Activated CD4-positive, alpha-beta T cell treated with anti-CD3 and anti-CD28 coated beads, Interleukin-2, amount 10 ng/mL, durations not matched to agents 24 days and 14 days (primary cell): Measurements from ENCODE around the gene APBA3. TPM values are rescaled to one million over a fixed set of nuclear protein-coding genes. Genes with fewer than 3 reads are reported as not detected.

ENCODE experiments used
- DNase-seq: peaks from one replicate; pipeline ENCODE4 v3.0.0; 2022
- H3K27ac Mint-ChIP-seq: one replicate; pipeline ENCODE4 v1.8.0; 2022; ENCODE audit warnings: mild to moderate bottlenecking, mixed read lengths
- H3K27me3 Mint-ChIP-seq: one replicate; pipeline ENCODE4 v1.8.0; 2022; ENCODE audit warnings: mixed read lengths
- H3K36me3 Mint-ChIP-seq: one replicate; pipeline ENCODE4 v1.8.0; 2022; ENCODE audit warnings: low read depth, mild to moderate bottlenecking, mixed read lengths
- H3K4me1 Mint-ChIP-seq: one replicate; pipeline ENCODE4 v1.8.0; 2021; ENCODE audit warnings: mixed read lengths
- H3K4me3 Mint-ChIP-seq: one replicate; pipeline ENCODE4 v1.8.0; 2022; ENCODE audit warnings: mild to moderate bottlenecking, moderate library complexity, mixed read lengths
- H3K9me3 Mint-ChIP-seq: one replicate; pipeline ENCODE4 v1.8.0; 2021; ENCODE audit warnings: mixed read lengths
- intact Hi-C: fragments of 100-400 bp; cut with micrococcal nuclease; formaldehyde crosslinking; loops from one replicate; pipeline ENCODE4 v1.15.1; 2023
- total RNA-seq: library from RNA; stranded (reverse); gene quantifications from 2 replicates; pipeline ENCODE4 v1.2.3, GENCODE V29; 2022

The APBA3 gene
- total RNA-seq, 1 donor from 2014 or later: 41.5 TPM

DNA sequence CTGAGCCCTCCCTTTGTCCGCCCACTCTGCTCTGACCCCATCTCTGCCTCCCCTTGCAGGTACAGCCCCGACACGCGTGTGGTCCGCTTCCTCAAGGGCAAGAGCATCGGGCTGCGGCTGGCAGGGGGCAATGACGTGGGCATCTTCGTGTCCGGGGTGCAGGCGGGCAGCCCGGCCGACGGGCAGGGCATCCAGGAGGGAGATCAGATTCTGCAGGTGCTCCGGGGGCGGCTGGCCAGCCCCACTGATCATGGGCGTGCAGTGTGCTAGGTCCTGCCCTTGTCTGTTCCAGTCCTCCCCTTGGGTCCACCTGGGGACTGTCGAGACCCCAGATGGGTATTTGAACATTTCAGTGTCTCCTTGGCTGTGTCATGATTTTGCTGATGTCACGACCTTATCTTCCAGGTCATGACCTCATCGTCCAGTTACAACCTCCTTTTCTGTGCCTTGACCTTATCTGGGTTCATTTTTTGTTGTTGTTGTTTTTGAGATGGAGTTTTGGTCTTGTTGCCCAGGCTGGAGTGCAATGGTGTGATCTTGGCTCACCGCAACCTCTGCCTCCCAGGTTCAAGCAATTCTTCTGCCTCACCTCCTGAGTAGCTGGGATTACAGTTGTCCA is 25.3 kb downstream of the APBA3 start:
- DNase-seq: no peak
- intact Hi-C loops: no loop called here
- H3K27ac Mint-ChIP-seq: no peak overlapping the region
- no peaks in the 10 kb centered on the region for H3K36me3 Mint-ChIP-seq
- H3K27me3 Mint-ChIP-seq: no peaks in the 10 kb centered on the region
- no peaks in the 10 kb centered on the region for H3K9me3 Mint-ChIP-seq
- no peak overlapping the region for H3K4me3 Mint-ChIP-seq
- H3K4me1 Mint-ChIP-seq: peaks cover 8% of the 10 kb centered on the region

DNA sequence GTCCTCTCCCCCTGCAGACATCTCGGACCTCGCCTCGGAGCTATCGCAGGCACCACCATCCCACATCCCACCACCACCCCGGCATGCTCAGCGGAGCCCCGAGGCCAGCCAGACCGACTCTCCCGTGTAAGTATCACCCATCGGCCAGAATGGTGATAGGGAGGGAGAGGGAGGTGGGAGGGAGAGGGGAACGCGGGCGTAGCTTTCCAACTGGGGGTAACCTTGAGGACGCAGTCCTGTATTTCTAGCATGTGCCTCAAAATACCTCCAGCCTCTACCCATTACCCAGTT is 27.2 kb downstream of the APBA3 start:
- Mint-ChIP-seq H3K27me3 (no peaks in the 10 kb centered on the region), H3K4me1 (peaks cover 3% of the 10 kb centered on the region), H3K9me3 (no peaks in the 10 kb centered on the region), H3K36me3 (no peaks in the 10 kb centered on the region), H3K27ac (no peak overlapping the region), H3K4me3 (no peak overlapping the region)
- DNase-seq: no peak
- intact Hi-C loops: no loop called here

DNA sequence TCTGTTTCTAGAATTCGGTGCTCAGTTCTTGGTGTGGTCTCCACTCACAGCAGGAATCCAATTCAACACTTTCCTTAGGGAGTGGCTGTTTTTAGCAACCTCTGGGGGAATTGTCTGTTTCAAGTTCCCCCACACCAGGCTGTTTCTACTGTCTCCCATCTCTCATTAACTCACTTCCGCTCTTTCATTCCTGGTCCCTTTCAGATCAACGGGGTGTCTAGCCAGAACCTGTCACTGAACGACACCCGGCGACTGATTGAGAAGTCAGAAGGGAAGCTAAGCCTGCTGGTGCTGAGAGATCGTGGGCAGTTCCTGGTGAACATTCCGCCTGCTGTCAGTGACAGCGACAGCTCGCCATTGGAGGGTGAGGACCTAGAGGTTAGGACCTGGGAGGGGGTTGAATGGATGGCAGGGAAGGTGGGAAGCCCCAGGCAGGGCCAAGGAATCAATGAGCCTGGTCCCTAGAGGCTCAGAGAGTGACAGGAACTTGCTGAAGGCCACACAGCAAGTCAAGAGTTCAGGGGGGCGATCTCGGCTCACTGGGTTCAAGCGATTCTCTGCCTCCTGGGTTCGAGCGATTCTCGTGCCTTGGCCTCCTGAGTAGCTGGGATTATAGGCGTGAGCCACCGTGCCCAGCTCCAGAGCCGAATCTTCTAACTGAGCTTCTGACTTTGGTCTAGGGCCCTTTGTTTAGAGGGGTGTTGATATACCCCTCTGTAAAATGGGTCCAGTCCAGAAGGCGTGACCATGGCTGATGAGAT is 27.8 kb downstream of the APBA3 start:
- intact Hi-C loops: no loop called here
- Mint-ChIP-seq H3K27ac (no peak overlapping the region), H3K4me3 (no peak overlapping the region), H3K27me3 (no peaks in the 10 kb centered on the region), H3K36me3 (no peaks in the 10 kb centered on the region), H3K4me1 (peaks cover 3% of the 10 kb centered on the region), H3K9me3 (no peaks in the 10 kb centered on the region)
- no peak for DNase-seq

DNA sequence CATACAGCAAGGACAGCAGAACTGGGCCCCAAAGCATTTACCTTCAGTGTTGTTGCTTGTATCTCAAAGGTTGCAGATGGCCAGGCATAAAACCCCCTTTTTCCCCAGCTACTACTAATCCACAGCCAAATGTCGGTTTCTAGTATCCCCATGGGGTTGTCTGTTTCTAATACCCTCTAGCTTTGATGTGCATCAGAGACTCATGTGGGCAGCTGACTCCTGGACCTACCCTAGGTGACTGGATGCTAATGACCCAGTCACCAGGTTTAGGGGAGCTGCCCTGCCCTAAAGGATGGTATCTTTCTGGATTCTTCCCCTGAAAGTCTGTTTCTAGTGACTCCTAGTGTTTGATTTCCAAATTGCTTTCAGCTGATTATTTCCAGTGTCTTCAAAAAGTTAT is 29.4 kb downstream of the APBA3 start:
- DNase-seq: no peak
- H3K27ac Mint-ChIP-seq: no peak overlapping the region
- intact Hi-C loops: no loop called here
- no peaks in the 10 kb centered on the region for H3K27me3 Mint-ChIP-seq
- H3K9me3 Mint-ChIP-seq: no peaks in the 10 kb centered on the region
- H3K36me3 Mint-ChIP-seq: no peaks in the 10 kb centered on the region
- no peaks in the 10 kb centered on the region for H3K4me1 Mint-ChIP-seq
- no peak overlapping the region for H3K4me3 Mint-ChIP-seq

DNA sequence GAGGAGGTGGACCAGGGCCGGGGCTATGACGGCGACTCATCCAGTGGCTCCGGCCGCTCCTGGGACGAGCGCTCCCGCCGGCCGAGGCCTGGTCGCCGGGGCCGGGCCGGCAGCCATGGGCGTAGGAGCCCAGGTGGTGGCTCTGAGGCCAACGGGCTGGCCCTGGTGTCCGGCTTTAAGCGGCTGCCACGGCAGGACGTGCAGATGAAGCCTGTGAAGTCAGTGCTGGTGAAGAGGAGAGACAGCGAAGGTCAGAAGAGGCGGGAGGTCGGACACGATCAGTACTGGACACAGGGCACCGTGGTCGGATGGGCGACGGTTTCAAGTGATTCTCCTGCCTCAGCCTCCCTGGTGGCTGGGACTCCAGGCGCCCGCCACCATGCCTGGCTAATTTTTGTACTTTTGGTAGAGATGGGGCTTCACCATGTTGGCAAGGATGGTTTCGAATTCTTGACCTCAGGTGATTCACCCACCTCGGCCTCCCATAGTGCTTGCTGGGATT is 31.0 kb downstream of the APBA3 start:
- intact Hi-C loops: no loop called here
- no peak overlapping the region for H3K27ac Mint-ChIP-seq
- H3K4me3 Mint-ChIP-seq: no peak overlapping the region
- no peaks in the 10 kb centered on the region for H3K4me1 Mint-ChIP-seq
- DNase-seq: no peak
- no peaks in the 10 kb centered on the region for H3K27me3 Mint-ChIP-seq
- H3K36me3 Mint-ChIP-seq: no peaks in the 10 kb centered on the region
- no peaks in the 10 kb centered on the region for H3K9me3 Mint-ChIP-seq

DNA sequence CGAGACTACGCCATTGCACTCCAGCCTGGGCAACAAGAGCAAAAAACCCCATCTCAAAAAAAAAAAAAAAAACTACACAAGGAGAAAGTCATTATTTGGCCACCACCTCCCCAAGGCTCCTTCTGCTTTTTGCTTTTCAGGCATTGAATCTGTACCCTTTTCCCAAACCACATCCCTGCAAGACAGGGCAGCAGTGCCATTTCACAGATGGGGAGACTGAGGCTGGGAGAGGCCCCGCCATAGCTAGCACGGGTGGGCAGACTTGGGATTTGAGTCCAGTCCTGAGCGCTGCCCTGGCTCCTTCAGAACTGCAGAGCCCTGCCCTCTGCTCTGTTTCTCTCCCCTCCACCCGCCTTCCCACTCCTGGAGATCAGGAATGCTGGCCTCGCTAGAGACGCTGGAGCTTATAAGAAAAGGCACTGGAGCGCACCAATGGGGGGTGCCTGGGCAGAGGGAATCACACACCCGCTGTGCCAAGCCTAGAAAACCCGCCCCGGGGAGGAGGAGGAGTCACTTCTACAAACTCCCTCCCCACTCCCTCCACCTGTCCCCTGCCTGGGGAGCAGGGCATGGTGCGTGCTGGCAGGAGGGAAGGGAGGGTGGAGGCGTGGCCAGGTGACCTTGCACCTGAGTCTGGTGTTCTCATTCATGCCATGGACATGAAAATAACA is 35.7 kb downstream of the APBA3 start:
- Mint-ChIP-seq H3K4me3 (no peak overlapping the region), H3K27me3 (peaks cover 26% of the 10 kb centered on the region), H3K36me3 (no peaks in the 10 kb centered on the region), H3K27ac (no peak overlapping the region), H3K4me1 (peaks cover 3% of the 10 kb centered on the region), H3K9me3 (no peaks in the 10 kb centered on the region)
- DNase-seq: no peak
- intact Hi-C loops: no loop called here

DNA sequence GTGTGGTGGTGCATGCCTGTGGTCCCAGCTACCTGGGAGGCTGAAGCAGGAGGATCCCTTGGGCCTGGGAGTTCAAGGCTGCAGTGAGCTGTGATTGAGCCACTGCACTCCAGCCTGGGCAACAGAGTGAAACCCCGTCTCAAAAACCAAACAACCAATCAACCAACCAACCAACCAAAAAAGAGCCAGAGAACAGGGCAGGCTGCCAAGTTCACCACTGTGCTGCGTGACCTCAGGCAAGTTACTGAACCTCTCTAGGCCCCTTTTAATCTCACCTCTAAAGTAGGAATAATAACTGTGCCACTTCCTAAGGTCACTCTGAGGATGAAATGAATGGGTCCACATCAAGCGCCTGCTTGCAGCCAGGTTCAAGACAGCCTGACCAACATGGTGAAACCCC is 36.4 kb downstream of the APBA3 start:
- peaks cover 3% of the 10 kb centered on the region for H3K4me1 Mint-ChIP-seq
- no peak overlapping the region for H3K27ac Mint-ChIP-seq
- H3K27me3 Mint-ChIP-seq: peaks cover 28% of the 10 kb centered on the region
- H3K9me3 Mint-ChIP-seq: no peaks in the 10 kb centered on the region
- no peaks in the 10 kb centered on the region for H3K36me3 Mint-ChIP-seq
- intact Hi-C loops: no loop called here
- DNase-seq: no peak
- no peak overlapping the region for H3K4me3 Mint-ChIP-seq

DNA sequence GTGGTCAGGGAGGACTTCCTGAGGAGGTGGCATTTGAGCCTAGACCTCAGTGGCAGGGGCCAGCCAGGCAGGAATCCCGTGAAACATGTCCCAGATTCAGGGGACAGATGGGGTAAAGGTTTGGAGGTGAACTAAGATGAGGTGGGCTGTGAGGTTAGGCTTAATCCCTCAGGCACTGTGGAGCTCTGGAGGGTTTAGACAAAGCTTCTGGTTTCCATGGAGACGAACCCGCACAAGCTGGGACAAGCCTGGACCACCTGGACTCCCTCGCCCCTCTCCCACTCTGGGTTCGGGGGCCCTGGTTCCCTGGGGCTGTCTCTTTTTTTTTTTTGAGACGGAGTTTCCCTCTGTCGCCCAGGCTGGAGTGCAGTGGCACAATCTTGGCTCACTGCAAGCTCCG is 37.6 kb downstream of the APBA3 start:
- intact Hi-C loops: loop anchor here (5.0 kb wide), 1 partner anchor 98 kb away; no protein-coding TSS in a partner anchor
- Mint-ChIP-seq H3K4me3 (no peak overlapping the region), H3K27me3 (peaks cover 32% of the 10 kb centered on the region), H3K9me3 (no peaks in the 10 kb centered on the region), H3K27ac (no peak overlapping the region), H3K4me1 (peaks cover 4% of the 10 kb centered on the region), H3K36me3 (no peaks in the 10 kb centered on the region)
- DNase-seq: no peak

DNA sequence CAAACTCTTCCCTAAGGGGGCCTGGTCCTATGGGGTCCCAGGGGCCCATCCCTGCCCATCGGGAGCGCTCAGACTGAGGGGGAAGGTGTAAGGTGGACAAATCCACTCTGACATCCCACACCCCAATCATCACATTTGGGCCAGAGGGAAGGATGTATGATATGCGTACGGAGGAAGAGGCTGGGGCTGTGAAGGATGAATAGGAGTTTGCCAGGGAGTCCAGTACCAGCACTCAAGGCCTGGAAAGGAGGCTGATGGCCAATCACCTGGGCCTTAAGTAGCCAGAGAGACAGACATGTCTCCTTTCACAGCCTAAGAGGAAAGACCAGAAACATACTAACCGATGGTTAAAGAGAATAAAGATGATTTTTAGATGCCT is 38.4 kb downstream of the APBA3 start:
- Mint-ChIP-seq H3K9me3 (no peaks in the 10 kb centered on the region), H3K27me3 (peaks cover 32% of the 10 kb centered on the region), H3K27ac (no peak overlapping the region), H3K36me3 (no peaks in the 10 kb centered on the region), H3K4me3 (no peak overlapping the region), H3K4me1 (peaks cover 4% of the 10 kb centered on the region)
- no peak for DNase-seq
- intact Hi-C loops: loop anchor here (5.0 kb wide), 1 partner anchor 99 kb away; no protein-coding TSS in a partner anchor

DNA sequence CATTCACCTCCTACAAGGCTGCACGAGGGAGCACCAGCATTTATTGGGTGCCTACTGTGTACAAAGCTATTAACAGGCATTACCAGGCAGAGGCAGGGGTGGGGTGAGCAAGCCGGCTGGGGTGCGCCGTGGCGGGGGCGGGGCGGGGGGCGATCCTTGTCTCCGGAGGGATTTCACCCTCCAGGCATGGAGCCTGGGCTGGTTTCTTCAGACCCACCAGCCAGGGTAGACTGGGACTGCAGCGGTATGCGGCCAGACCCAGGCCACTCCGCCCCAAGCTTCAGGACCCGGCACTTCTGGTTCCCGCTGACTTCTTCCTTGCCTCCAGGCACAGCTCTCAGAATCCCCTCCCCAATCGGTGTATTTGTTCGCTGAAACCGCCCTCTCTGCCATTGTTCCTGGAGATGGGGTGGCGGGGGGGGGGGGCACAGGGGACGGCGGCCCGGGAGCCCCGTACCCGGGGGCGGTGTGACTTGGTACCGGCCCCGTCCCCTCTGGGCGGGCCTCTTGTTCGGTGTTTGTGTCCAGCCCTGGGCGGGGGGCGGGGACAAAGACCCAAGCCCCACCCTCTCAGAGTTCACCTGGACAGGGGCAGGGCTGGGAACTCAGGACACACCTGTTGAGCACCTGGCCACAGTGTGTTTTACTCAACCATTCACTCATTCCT is 38.9 kb downstream of the APBA3 start:
- peaks cover 32% of the 10 kb centered on the region for H3K27me3 Mint-ChIP-seq
- intact Hi-C loops: loop anchor here (5.0 kb wide), 1 partner anchor 100 kb away; no protein-coding TSS in a partner anchor
- H3K4me1 Mint-ChIP-seq: peaks cover 4% of the 10 kb centered on the region
- no peak for DNase-seq
- peak overlapping the region; percentile 12 for H3K4me3 Mint-ChIP-seq
- no peak overlapping the region for H3K27ac Mint-ChIP-seq
- H3K36me3 Mint-ChIP-seq: no peaks in the 10 kb centered on the region
- no peaks in the 10 kb centered on the region for H3K9me3 Mint-ChIP-seq

DNA sequence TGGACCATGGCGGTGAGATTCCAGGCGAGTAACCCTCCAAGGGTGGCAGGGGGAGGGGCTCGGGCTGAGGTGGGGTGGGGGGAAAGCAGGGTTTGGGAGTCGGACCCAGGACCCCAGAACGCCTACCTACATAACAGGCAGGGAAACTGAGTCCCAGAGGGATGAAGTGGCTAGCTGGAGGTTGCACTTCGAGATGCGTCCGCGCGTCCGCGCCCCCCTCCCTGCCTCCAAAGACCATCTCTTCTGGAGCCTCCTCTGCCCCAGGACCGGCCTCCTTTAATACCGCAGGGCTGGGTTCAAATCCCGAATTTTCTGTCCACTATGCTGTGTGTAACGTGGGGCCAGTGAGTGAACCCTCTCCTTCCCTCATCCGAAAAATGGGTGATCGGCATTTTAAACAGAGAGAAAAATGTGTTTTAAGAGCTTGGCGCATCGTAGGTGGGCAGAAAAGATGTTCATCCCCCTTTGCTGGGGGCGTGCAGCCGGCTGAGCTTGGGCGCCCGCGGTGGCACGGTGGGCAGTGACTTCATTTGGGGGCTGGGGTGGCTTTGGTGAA is 39.5 kb downstream of the APBA3 start:
- H3K27me3 Mint-ChIP-seq: peaks cover 32% of the 10 kb centered on the region
- H3K27ac Mint-ChIP-seq: no peak overlapping the region
- intact Hi-C loops: loop anchor here (5.0 kb wide), 1 partner anchor 100 kb away; no protein-coding TSS in a partner anchor
- DNase-seq: no peak
- peaks cover 4% of the 10 kb centered on the region for H3K4me1 Mint-ChIP-seq
- no peaks in the 10 kb centered on the region for H3K9me3 Mint-ChIP-seq
- no peaks in the 10 kb centered on the region for H3K36me3 Mint-ChIP-seq
- peak overlapping the region; percentile 12 for H3K4me3 Mint-ChIP-seq

DNA sequence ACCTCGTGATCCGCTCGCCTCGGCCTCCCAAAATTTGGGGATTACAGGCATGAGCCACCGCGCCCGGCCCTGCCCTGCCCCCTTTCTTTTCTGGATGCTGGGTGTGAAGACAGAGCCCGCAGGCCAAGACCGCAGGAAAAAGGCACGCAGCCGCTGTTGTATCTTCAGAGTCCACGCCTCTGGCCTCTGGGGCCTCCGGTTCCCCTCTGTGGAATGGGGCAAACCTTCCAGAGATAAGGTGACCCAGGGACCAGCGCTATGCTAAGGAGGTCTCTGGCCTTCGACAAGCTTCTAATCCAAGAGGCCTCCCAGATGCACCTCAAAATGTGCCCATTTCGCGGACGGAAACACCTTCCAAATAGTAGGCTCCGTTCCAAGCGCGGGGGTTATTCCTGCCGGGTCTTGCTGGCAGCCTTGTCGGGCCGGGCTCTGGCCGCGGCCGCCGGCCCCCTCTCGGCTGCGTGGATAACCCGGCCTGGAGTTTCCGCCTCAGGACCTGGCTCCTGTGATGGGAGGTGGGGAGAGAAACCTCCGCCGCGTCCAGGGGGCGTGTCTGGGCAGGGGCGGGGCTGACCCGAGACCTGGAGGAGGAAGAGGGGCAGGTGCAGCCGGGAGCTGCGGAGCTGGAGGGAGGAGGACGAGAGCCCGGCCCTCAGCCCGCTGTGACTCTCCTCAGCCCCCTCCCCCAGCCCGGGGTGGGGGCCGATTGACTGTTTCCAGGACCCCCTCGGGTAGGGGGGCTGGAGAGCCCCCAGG is 40.2 kb downstream of the APBA3 start:
- peak; percentile 96 for DNase-seq
- H3K4me3 Mint-ChIP-seq: peak overlapping the region; percentile 54
- H3K27ac Mint-ChIP-seq: no peak overlapping the region
- no peaks in the 10 kb centered on the region for H3K9me3 Mint-ChIP-seq
- no peaks in the 10 kb centered on the region for H3K36me3 Mint-ChIP-seq
- H3K27me3 Mint-ChIP-seq: peaks cover 32% of the 10 kb centered on the region
- intact Hi-C loops: loop anchor here (5.0 kb wide), 1 partner anchor 101 kb away; no protein-coding TSS in a partner anchor
- peaks cover 4% of the 10 kb centered on the region for H3K4me1 Mint-ChIP-seq

DNA sequence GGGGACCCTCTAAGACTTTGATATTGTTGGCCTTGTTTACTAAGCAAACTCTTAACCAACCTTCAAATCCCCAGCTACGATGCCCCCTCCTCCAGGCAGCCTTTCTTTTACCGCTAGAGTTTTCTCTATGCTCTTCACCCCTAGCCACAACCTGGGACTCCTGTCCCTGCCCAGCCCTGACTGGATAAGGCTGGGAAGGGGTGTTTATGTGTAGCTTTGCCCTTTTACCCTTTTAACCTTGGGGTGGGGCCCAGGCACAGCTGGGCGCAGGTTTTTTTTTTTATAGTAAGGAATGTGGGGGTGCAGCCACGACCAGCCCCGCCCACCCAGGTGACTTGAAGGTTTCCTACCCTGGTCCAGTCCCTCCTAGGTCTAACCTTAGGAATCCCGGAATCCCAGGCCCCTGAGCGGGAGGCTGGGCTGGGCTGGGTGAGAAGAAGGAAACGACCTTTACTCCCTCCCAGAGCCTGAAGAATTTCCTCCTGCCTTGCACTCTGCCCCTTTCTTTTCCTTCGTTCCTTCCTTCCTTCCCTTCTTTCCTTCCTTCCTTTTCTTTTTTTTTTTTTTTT is 41.1 kb downstream of the APBA3 start:
- Mint-ChIP-seq H3K4me1 (peaks cover 4% of the 10 kb centered on the region), H3K27ac (no peak overlapping the region), H3K36me3 (no peaks in the 10 kb centered on the region), H3K9me3 (no peaks in the 10 kb centered on the region), H3K4me3 (no peak overlapping the region), H3K27me3 (peaks cover 32% of the 10 kb centered on the region)
- no peak for DNase-seq
- intact Hi-C loops: loop anchor here (5.0 kb wide), 1 partner anchor 102 kb away; no protein-coding TSS in a partner anchor
